MM.1S (cell line): ENCODE measurements around the gene PEAR1.
A peak's percentile ranks its signal among the peaks of the same experiment; 100 is the strongest.

ENCODE experiments used
- DNase-seq: peaks from one replicate; pipeline ENCODE4 v3.0.0-alpha.2; 2015
- H2AFZ ChIP-seq: fragments of 300-600 bp; sonication (generic); 2 replicates; pipeline ENCODE4 v1.6.0; 2016; ENCODE audit warnings: antibody characterized with exemption, low read length
- H3F3A ChIP-seq: fragments of 300-600 bp; sonication (generic); 2 replicates; pipeline ENCODE4 v1.6.1; 2016; ENCODE audit warnings: mild to moderate bottlenecking, antibody characterized with exemption, low read length, moderate library complexity, mixed read lengths; ENCODE audit not compliant: insufficient read depth
- H3K27ac ChIP-seq: fragments of 300-600 bp; sonication (generic); 2 replicates; pipeline ENCODE4 v1.5.1; 2016; ENCODE audit warnings: mild to moderate bottlenecking, low read length
- H3K27me3 ChIP-seq: fragments of 300-600 bp; sonication (generic); replicated peaks from 2 replicates; pipeline ENCODE4 v1.6.0; 2016; ENCODE audit warnings: low read length; ENCODE audit not compliant: insufficient read depth
- H3K36me3 ChIP-seq: fragments of 300-600 bp; sonication (generic); replicated peaks from 2 replicates; pipeline ENCODE4 v1.6.1; 2016; ENCODE audit warnings: mild to moderate bottlenecking, low read length, mixed read lengths; ENCODE audit not compliant: insufficient read depth
- H3K4me1 ChIP-seq: fragments of 300-600 bp; sonication (generic); 2 replicates; pipeline ENCODE4 v1.6.1; 2016; ENCODE audit warnings: low read length, mixed read lengths
- H3K4me2 ChIP-seq: fragments of 300-600 bp; sonication (generic); 2 replicates; pipeline ENCODE4 v1.6.0; 2016; ENCODE audit warnings: low read depth, low read length
- H3K4me3 ChIP-seq: fragments of 300-600 bp; sonication (generic); 2 replicates; pipeline ENCODE4 v1.5.1; 2016; ENCODE audit warnings: low read length, mixed read lengths
- H3K79me2 ChIP-seq: fragments of 300-600 bp; sonication (generic); 2 replicates; pipeline ENCODE4 v1.6.1; 2016; ENCODE audit warnings: mixed run types, low read length, mixed read lengths
- H3K9ac ChIP-seq: fragments of 300-600 bp; sonication (generic); 2 replicates; pipeline ENCODE4 v1.6.1; 2016; ENCODE audit warnings: low read length, mixed read lengths
- H3K9me2 ChIP-seq: fragments of 300-600 bp; sonication (generic); replicated peaks from 2 replicates; pipeline ENCODE4 v1.6.1; 2016; ENCODE audit warnings: mild to moderate bottlenecking, low read length, mixed read lengths; ENCODE audit not compliant: insufficient read depth
- H3K9me3 ChIP-seq: fragments of 300-600 bp; sonication (generic); replicated peaks from 2 replicates; pipeline ENCODE4 v1.6.1; 2016; ENCODE audit warnings: mild to moderate bottlenecking, low read length, mixed read lengths; ENCODE audit not compliant: insufficient read depth
- H4K20me1 ChIP-seq: fragments of 300-600 bp; sonication (generic); 2 replicates; pipeline ENCODE4 v1.6.1; 2016; ENCODE audit warnings: mild to moderate bottlenecking, low read length, moderate library complexity, mixed read lengths; ENCODE audit not compliant: insufficient read depth
- CTCF ChIP-seq: fragments of 300-600 bp; sonication (generic); IDR thresholded peaks from 2 replicates; pipeline ENCODE4 v1.5.1; 2016; ENCODE audit warnings: antibody characterized with exemption, low read length, mixed read lengths
- EZH2 ChIP-seq: fragments of 300-600 bp; sonication (generic); optimal IDR thresholded peaks from 2 replicates; pipeline ENCODE3; 2017; ENCODE audit warnings: low read depth, mild to moderate bottlenecking, antibody characterized with exemption, low read length, mixed read lengths
- EZH2phosphoT487 ChIP-seq: fragments of 300-600 bp; sonication (generic); IDR thresholded peaks from 2 replicates; pipeline ENCODE4 v1.6.1; 2018; ENCODE audit warnings: antibody characterized with exemption, low read length

Gene PEAR1

GRCh38 chr1:156908955-156909354 lies 15.4 kb downstream of the PEAR1 start:
- H2AFZ ChIP-seq = no peak overlapping the region
- peaks cover 82% of the 10 kb centered on the region for H3K27me3 ChIP-seq
- no peak overlapping the region for H3K4me2 ChIP-seq
- no peak overlapping the region for H3K4me3 ChIP-seq
- no peak for TF ChIP-seq EZH2phosphoT487
- no peak for TF ChIP-seq CTCF
- no peak for TF ChIP-seq EZH2
- H3K36me3 ChIP-seq = no peaks in the 10 kb centered on the region
- H3F3A ChIP-seq = no peaks in the 10 kb centered on the region
- no peak for DNase-seq
- H3K27ac ChIP-seq = no peak overlapping the region
- H3K79me2 ChIP-seq = no peaks in the 10 kb centered on the region
- H3K4me1 ChIP-seq = peaks cover 7% of the 10 kb centered on the region; the same call in 1 of the 2 replicates
- H3K9ac ChIP-seq = no peak overlapping the region
- no peaks in the 10 kb centered on the region for H3K9me2 ChIP-seq
- H3K9me3 ChIP-seq = no peaks in the 10 kb centered on the region
- H4K20me1 ChIP-seq = no peaks in the 10 kb centered on the region

- Histone ChIP-seq H3K36me3 (no peaks in the 10 kb centered on the region), H3K9me2 (no peaks in the 10 kb centered on the region), H2AFZ (no peak overlapping the region), H3K79me2 (no peaks in the 10 kb centered on the region), H3K9me3 (no peaks in the 10 kb centered on the region), H3K4me2 (no peak overlapping the region), H3K4me3 (no peak overlapping the region), H3K27ac (no peak overlapping the region), H3K4me1 (peaks cover 7% of the 10 kb centered on the region; the same call in 1 of the 2 replicates), H3F3A (no peaks in the 10 kb centered on the region), H4K20me1 (no peaks in the 10 kb centered on the region), H3K27me3 (peaks cover 80% of the 10 kb centered on the region), H3K9ac (no peak overlapping the region)
- TF ChIP-seq EZH2phosphoT487 (no peak), EZH2 (no peak), CTCF (no peak)
- DNase-seq = no peak
Measured at GRCh38 chr1:156909671-156910070, 16.2 kb downstream of the PEAR1 start.

GRCh38 chr1:156910309-156910782 lies 16.8 kb downstream of the PEAR1 start:
- Histone ChIP-seq H3K4me1 (peaks cover 7% of the 10 kb centered on the region; the same call in 1 of the 2 replicates), H3K9me2 (no peaks in the 10 kb centered on the region), H3K27ac (no peak overlapping the region), H3K9ac (no peak overlapping the region), H3F3A (no peaks in the 10 kb centered on the region), H3K79me2 (no peaks in the 10 kb centered on the region), H4K20me1 (no peaks in the 10 kb centered on the region), H2AFZ (0 out of 2 replicates have a peak overlapping the region, but pooled peaks have one; percentile 9), H3K27me3 (peaks cover 73% of the 10 kb centered on the region), H3K36me3 (no peaks in the 10 kb centered on the region), H3K9me3 (no peaks in the 10 kb centered on the region), H3K4me3 (no peak overlapping the region), H3K4me2 (peak overlapping the region; percentile 40; the same call in 1 of the 2 replicates)
- DNase-seq = peak; percentile 48
- TF ChIP-seq EZH2 (no peak), CTCF (peak; percentile 98)
